C4-2B (cell line): ENCODE measurements around the gene NFU1.

Experiments used
- H3K27ac ChIP-seq: fragments of 450-650 bp; 2 replicates; pipeline ENCODE4 v1.5.1; 2017
- ZFX ChIP-seq: fragments of 450-650 bp; IDR thresholded peaks from 2 replicates; pipeline ENCODE4 v1.6.1; 2017
- TF ChIP-seq, protein P1 (sequence below): fragments of 450-650 bp; conservative IDR thresholded peaks from 2 replicates; pipeline ENCODE4 v1.5.1; 2017; ENCODE audit warnings: mild to moderate bottlenecking

NFU1 gene

DNA sequence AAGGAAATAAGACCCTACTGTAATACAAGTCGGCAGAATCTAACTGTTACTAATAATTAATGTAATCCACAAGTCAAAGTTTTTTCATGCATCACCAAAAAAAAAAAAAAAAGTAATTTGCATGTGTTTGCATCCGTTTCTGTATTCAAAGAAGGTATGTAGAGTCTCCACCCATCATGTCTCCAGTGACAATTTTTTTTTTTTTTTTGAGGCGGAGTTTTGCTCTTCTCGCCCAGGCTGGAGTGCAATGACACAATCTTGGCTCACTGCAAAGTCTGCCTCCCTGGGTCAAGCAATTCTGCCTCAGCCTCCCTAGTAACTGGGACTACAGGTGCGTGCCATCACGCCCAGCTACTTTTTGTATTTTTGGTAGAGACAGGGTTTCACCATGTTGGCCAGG is 24.2 kb upstream of the NFU1 start:
- H3K27ac ChIP-seq, result no peak overlapping the region
- TF ChIP-seq, protein P1, sequence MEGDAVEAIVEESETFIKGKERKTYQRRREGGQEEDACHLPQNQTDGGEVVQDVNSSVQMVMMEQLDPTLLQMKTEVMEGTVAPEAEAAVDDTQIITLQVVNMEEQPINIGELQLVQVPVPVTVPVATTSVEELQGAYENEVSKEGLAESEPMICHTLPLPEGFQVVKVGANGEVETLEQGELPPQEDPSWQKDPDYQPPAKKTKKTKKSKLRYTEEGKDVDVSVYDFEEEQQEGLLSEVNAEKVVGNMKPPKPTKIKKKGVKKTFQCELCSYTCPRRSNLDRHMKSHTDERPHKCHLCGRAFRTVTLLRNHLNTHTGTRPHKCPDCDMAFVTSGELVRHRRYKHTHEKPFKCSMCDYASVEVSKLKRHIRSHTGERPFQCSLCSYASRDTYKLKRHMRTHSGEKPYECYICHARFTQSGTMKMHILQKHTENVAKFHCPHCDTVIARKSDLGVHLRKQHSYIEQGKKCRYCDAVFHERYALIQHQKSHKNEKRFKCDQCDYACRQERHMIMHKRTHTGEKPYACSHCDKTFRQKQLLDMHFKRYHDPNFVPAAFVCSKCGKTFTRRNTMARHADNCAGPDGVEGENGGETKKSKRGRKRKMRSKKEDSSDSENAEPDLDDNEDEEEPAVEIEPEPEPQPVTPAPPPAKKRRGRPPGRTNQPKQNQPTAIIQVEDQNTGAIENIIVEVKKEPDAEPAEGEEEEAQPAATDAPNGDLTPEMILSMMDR, result no peak
- no peak for TF ChIP-seq ZFX

DNA sequence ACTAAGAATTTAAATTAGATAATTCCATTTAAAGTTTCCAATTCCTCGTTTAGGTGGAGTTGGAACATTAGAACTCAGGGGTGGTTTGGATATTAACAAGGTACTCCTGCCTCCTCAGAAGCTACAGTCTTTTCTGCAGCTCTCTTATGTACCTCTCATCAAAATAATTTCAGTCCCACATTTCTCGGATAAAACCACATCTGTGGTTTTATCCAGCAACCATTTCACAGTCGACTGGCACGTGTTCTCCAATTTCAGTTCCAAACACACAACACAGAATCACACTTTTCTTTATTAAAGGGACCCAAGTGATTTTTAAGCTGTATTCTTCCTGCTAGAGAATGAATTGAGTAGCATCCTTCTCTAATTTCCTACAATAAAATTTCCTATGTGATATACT is 22.7 kb upstream of the NFU1 start:
- TF ChIP-seq, protein P1, result no peak
- TF ChIP-seq ZFX, result no peak
- no peak overlapping the region for H3K27ac ChIP-seq

DNA sequence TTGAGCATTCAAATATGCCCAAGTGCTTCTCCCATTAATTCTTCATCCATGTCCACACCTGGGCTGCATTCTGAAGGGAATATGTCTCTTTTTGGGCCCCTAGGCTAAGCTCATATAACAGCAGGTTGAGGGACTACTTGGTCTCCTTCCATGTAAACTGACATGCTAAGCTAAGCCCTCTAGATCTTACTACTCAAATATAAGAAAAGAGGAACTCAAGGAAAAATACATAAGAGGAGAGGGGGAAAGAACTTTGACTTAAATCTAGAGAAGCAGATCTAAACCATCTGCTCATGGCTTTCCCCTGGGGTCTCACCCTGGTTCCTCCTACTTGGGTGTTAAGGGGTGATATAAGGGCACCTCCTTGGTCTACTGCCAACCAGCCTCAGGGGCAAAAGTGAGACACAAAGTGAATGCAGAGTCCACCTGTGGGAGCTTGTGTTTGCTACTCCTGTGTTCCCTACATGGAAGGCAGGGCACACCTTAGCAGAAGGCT is 19.8 kb upstream of the NFU1 start:
- no peak overlapping the region for H3K27ac ChIP-seq
- TF ChIP-seq, protein P1, result no peak
- no peak for TF ChIP-seq ZFX

DNA sequence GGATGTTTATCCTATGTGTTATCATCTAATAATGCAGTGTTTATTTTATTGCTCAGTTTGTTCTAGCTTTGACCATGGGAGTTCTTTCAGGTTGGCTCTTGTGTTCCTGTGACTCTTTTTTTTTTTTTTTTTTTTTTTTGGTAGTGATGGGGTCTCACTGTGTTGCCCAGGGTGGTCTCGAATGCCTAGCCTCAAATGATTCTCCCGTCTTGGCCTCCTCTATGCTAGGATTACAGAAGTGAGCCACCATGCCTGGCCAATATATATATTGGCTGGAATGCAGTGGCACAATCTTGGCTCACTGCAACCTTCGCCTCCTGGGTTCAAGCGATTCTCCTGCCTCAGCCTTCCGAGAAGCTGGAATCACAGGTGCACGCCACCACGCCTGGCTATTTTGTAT is 18.9 kb upstream of the NFU1 start:
- no peak for TF ChIP-seq ZFX
- TF ChIP-seq, protein P1, result no peak
- H3K27ac ChIP-seq, result no peak overlapping the region

DNA sequence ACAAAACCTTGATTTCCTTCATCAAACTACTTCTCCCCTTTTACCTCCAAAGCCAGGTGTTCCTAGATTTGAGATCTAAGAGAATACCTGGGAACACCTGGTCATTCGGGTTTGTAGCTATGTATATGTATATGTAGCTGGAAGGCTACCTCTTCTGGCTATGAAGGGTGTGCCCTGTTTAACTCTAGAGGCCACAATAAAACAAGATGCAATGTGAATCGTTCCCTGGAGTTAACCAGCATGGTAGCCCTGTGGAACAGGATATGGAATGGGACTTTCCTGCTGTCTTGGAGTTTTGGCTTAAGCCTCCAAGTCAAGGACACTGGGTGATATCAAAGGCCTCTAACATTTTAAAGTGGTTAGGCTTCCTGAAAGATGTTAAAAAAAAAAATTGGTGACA is 17.7 kb upstream of the NFU1 start:
- no peak for TF ChIP-seq ZFX
- TF ChIP-seq, protein P1, result no peak
- H3K27ac ChIP-seq, result no peak overlapping the region

DNA sequence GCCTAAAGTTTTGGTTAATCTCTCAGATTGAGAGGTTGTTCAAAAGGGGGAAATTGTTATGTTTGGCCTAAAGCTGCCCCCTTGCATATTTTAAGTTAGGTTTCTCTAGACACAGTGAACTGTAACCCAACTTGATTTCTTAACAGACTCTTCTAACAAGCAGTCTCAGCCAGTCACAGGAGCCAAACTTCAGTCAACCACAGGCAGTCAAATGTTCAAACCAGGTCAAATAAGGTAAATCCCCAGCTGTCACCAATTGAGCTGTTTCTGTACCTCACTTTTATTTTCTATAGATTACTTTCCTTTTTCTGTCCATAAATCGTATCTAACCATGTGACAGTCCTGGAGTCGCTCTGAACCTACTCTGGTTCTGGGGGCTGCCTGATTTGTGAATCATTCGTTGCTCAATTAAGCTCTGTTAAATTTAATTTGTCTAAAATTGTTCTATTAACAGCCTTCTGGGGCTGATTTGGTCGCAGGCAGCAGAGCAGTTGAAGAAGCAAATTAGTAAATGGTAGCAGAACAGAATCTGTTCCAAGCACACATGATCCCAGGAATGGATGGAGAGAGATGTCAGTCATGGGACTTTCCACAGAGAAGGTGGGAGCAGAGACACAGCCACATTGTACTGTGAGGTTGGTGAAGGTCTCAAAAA is 16.4 kb upstream of the NFU1 start:
- TF ChIP-seq, protein P1, result no peak
- TF ChIP-seq ZFX, result no peak
- H3K27ac ChIP-seq, result no peak overlapping the region

DNA sequence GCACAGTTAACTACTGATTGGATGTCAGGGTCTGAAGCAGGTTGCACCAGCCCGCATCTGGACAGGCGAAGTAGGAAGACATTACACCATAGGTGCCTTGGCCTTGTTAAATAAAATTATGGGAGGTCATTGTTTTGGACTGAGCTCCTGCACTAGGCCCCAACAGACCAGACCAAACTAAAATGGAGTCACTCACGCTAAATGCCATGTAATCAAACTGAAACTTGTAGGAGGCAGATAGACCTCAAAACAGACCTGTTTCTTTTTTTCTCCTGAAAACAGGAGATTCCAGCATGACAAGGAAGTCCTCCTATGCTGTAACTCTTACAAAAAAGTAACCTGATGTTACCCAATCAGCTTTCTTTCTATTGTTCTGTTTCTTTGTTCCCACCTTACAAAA is 15.5 kb upstream of the NFU1 start:
- no peak overlapping the region for H3K27ac ChIP-seq
- no peak for TF ChIP-seq ZFX
- TF ChIP-seq, protein P1, result no peak
